ENCODE measurements around the gene MAN1C1.

DNA sequence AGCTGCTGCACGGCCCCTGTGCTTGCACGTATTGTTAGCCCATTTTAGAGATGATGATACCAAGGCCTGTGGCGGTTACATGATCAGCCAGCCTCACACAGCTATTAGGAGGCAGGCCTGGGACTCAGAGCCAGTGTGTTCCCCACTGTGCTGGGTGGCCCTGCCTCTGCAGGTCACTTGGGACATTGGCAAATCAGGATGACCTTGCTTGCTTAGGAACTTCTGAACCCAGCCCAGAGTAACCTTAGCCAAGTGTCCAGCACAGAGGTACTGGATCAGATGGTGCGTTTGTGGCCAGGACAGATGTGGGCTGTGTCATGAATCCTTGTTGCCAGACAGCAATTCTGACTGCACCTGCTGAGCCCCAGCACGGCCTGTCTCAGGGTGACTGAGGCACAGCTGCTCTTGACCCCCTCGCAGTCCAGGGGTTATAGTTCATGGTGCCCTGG is 45.0 kb upstream of the MAN1C1 start:
- TF ChIP-seq, protein P1, sequence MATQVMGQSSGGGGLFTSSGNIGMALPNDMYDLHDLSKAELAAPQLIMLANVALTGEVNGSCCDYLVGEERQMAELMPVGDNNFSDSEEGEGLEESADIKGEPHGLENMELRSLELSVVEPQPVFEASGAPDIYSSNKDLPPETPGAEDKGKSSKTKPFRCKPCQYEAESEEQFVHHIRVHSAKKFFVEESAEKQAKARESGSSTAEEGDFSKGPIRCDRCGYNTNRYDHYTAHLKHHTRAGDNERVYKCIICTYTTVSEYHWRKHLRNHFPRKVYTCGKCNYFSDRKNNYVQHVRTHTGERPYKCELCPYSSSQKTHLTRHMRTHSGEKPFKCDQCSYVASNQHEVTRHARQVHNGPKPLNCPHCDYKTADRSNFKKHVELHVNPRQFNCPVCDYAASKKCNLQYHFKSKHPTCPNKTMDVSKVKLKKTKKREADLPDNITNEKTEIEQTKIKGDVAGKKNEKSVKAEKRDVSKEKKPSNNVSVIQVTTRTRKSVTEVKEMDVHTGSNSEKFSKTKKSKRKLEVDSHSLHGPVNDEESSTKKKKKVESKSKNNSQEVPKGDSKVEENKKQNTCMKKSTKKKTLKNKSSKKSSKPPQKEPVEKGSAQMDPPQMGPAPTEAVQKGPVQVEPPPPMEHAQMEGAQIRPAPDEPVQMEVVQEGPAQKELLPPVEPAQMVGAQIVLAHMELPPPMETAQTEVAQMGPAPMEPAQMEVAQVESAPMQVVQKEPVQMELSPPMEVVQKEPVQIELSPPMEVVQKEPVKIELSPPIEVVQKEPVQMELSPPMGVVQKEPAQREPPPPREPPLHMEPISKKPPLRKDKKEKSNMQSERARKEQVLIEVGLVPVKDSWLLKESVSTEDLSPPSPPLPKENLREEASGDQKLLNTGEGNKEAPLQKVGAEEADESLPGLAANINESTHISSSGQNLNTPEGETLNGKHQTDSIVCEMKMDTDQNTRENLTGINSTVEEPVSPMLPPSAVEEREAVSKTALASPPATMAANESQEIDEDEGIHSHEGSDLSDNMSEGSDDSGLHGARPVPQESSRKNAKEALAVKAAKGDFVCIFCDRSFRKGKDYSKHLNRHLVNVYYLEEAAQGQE (IDR thresholded peaks at IDR 0.05; ENCODE audit: borderline replicate concordance) = no peak
- TF ChIP-seq, protein P2, sequence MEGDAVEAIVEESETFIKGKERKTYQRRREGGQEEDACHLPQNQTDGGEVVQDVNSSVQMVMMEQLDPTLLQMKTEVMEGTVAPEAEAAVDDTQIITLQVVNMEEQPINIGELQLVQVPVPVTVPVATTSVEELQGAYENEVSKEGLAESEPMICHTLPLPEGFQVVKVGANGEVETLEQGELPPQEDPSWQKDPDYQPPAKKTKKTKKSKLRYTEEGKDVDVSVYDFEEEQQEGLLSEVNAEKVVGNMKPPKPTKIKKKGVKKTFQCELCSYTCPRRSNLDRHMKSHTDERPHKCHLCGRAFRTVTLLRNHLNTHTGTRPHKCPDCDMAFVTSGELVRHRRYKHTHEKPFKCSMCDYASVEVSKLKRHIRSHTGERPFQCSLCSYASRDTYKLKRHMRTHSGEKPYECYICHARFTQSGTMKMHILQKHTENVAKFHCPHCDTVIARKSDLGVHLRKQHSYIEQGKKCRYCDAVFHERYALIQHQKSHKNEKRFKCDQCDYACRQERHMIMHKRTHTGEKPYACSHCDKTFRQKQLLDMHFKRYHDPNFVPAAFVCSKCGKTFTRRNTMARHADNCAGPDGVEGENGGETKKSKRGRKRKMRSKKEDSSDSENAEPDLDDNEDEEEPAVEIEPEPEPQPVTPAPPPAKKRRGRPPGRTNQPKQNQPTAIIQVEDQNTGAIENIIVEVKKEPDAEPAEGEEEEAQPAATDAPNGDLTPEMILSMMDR (IDR thresholded peaks at IDR 0.05; ENCODE audit: poor library complexity, severe bottlenecking) = no peak
- TF ChIP-seq TAF1 (IDR thresholded peaks at IDR 0.05; ENCODE audit: low read depth) (no peak), EZH2 (IDR thresholded peaks at IDR 0.05; ENCODE audit: borderline replicate concordance, insufficient read depth, low read length, poor library complexity, severe bottlenecking) (no peak), POLR2AphosphoS5 (IDR thresholded peaks at IDR 0.05) (no peak), EP300 (conservative IDR thresholded peaks at IDR 0.05; ENCODE audit: poor library complexity, severe bottlenecking) (no peak), RAD21 (conservative IDR thresholded peaks at IDR 0.05) (no peak)
